Epithelial cell of esophagus (primary cell): Measurements from ENCODE around the gene RAD51B.
A peak's percentile ranks its signal among the peaks of the same experiment; 100 is the strongest.

Experiments
- DNase-seq: peaks from one replicate; pipeline ENCODE4 v3.0.0; 2010; ENCODE audit warnings: low read depth
- H3K4me3 ChIP-seq: 2 replicates; pipeline ENCODE4 v1.5.1; 2011; ENCODE audit warnings: mild to moderate bottlenecking, low read length, control low read depth
- TF ChIP-seq, protein P1 (sequence below): IDR thresholded peaks from 2 replicates; pipeline ENCODE4 v1.5.1; 2011; ENCODE audit warnings: low read depth, mild to moderate bottlenecking, low read length, control low read depth, inconsistent platforms; ENCODE audit not compliant: insufficient read depth; ENCODE audit errors: missing control alignments

RAD51B gene

DNA sequence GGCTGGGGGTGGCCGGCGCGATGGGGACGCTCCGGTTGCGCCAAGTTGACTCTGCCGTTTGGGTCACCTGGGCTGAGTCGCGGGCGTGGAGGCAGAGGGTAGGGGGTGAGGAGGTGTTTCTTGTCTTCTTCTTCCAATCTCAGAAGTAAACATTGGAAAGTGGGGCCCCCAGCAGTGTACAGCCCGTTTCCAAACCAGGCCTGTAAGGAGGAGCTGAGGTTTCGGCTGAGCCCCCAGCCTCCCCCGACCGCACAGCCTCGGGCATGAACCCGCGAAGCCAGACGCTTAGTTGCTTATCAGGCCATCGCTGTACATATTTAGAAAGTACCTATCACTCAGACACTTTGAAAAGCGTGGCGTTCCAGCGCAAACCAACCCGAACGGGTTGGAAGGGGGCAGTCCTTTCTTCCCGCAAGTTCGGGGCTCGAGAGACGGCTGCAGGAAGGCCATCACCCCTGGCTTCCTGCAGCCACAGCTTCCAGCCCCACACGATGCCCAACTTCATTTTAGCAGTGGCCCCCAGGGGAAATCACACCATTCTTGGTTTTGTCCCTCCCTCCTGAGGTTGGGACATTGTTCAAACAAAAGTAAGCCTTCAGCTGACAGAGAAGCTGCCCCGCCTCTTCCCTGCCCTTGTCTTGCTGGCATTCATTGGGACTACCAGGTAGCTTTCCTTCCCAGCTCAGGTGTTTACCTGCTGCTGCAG is 809.2 kb downstream of the RAD51B start:
- DNase-seq, result peak; percentile 45
- TF ChIP-seq, protein P1, sequence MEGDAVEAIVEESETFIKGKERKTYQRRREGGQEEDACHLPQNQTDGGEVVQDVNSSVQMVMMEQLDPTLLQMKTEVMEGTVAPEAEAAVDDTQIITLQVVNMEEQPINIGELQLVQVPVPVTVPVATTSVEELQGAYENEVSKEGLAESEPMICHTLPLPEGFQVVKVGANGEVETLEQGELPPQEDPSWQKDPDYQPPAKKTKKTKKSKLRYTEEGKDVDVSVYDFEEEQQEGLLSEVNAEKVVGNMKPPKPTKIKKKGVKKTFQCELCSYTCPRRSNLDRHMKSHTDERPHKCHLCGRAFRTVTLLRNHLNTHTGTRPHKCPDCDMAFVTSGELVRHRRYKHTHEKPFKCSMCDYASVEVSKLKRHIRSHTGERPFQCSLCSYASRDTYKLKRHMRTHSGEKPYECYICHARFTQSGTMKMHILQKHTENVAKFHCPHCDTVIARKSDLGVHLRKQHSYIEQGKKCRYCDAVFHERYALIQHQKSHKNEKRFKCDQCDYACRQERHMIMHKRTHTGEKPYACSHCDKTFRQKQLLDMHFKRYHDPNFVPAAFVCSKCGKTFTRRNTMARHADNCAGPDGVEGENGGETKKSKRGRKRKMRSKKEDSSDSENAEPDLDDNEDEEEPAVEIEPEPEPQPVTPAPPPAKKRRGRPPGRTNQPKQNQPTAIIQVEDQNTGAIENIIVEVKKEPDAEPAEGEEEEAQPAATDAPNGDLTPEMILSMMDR, result no peak
- peak overlapping the region; percentile 23 for H3K4me3 ChIP-seq

DNA sequence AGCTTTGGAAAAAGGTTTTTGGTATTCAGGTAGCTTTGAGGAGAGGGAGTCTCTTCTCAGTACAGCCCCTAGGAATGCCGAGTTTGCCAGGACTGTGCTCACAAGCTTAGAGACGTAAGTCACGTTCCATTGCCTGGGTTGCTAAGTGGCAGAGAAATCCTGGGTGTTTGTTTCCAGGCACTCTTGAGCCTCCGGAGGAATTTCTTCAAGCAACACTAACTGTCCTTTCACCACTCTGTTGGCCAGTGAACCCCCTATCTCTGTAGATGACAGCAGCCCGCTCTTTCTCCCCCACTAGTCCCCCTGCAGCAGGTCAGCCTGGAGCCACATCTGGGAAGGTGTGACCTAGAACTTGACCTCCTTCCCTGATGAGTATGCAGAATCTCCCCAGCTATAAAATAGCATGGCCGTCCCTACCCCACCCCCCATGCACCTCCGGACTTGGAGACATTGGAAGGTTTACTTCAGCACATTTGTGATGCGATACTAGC is 810.5 kb downstream of the RAD51B start:
- TF ChIP-seq, protein P1, result no peak
- no peak overlapping the region for H3K4me3 ChIP-seq
- DNase-seq, result no peak

DNA sequence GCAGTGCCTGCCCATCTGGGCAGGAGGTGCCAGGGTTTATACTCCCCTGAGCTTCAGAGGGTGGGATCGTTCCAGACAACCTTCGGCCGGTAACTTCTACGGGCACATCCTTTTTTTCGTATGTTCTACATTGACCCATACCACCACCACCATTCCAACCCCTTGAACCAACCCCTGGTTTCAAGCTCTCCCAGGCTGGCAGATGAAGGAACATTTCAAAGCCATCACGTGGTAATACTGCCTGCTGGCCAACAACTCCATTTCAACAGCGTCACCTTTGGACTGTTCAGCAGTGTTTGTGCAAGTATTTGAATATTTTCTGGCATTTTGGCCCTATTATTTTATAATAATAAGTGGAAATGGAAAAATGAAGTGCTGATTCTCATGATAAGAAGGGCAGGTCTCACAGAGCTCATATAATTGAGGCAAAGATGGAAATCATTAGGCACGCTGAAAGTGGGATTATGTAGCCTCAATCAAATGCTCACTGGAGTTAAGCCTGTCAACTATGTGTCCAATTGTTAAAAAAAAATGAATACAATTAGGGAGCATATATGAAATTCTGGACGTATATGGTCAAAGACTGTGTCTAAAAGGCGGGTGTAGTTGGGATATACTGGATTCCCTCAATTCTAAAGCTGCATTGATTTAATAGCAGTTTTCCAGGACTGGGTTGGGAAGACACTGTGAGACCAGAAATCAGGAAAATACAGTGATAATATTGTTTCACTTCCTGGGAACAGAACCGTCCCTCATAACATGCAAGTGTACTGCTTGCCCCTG is 811.2 kb downstream of the RAD51B start:
- TF ChIP-seq, protein P1, result no peak
- no peak overlapping the region for H3K4me3 ChIP-seq
- DNase-seq, result no peak

DNA sequence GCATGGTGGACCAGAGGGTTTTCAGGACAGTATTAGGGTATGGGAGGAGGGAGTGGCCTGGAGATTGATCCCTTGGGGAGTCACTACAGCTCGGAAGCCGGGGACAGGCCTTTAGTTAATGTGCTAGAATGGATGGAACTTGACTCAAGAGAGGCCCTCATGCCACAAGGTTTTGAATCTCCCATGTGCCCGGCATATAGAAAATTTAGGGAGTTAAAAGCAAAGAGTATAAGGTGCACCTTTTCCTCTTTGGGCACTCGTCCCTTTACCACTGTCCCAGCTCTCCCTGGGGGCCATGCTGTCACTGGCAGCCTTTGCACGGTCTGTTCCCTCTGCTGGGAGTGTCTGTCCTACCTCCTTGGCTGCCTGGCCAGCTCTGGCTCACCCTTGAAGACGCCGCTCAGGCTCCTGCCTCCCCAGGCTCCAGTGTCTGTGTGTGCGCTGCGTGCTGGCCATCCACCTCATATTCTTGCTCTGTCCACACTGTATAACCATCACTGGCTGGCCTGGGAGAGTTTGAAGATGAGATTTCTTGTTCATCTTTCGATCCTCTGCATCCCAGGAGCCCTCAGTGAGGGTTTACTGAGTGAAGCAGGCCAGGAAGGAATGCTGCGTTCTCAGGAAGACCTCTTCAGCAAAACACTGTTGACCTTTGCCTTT is 811.9 kb downstream of the RAD51B start:
- no peak overlapping the region for H3K4me3 ChIP-seq
- no peak for DNase-seq

DNA sequence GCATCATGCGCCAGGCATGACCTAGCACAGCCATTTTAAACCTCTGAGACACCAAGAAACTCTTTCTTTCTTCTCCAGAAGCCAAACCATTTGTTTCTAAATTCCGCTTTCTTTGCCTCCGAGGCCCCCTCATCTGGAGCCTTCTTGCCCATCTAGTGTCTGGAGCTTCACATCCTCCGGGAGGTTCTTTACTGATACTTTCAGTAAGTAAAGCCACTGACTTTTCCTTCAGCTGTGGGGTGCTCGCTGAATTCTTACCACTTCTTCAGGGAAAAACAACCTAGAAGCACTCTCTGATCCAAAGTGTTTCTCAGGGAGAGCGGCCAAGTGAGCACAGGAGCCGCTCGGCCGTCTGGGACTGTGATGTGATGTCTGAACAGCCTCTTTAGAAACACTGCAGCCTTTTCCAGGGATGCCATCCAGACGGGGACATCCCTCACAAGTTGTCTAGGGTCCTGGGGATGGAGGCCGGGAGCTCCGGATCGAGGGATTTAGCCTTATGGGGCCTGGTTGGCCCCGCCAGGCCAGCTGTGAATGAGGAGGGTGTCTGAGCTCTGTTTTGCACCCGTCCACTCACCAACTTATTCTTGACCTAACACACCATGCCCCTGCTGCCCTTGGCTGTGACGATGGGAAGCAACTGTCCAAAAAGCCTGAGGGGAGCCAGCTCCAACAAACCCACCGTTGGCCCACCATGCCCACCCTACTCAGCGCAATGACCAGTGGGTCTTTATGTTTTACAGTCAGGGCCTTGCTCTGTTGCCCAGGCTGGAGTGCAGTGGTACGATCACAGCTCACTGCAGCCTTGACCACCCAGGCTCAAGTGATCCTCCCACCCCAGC is 812.7 kb downstream of the RAD51B start:
- no peak for DNase-seq
- H3K4me3 ChIP-seq, result no peak overlapping the region
- TF ChIP-seq, protein P1, result no peak

More for the DNA sequence above, 811.9 kb downstream of the RAD51B start:
- TF ChIP-seq, protein P1, result no peak
